Progenitor cell of endocrine pancreas (in vitro differentiated cells): ENCODE measurements around the gene IL17D. TPM values are rescaled to one million over a fixed set of nuclear protein-coding genes. Genes with fewer than 3 reads are reported as not detected.

Experiments used
- DNase-seq: peaks from one replicate; pipeline ENCODE4 v3.0.0; 2021; ENCODE audit warnings: low spot score; ENCODE audit not compliant: unreplicated experiment
- H3K27ac Mint-ChIP-seq: 2 replicates; pipeline ENCODE4 v1.8.0; 2021; ENCODE audit warnings: mild to moderate bottlenecking, moderate library complexity, mixed read lengths
- H3K27me3 Mint-ChIP-seq: 2 replicates; pipeline ENCODE4 v1.8.0; 2021; ENCODE audit warnings: mixed read lengths
- H3K36me3 Mint-ChIP-seq: 2 replicates; pipeline ENCODE4 v1.8.0; 2022; ENCODE audit warnings: mixed read lengths; ENCODE audit not compliant: insufficient read depth
- H3K4me1 Mint-ChIP-seq: 2 replicates; pipeline ENCODE4 v1.8.0; 2021; ENCODE audit warnings: low read depth, mixed read lengths
- H3K4me3 Mint-ChIP-seq: 2 replicates; pipeline ENCODE4 v1.8.0; 2021; ENCODE audit warnings: low read depth, mild to moderate bottlenecking, moderate library complexity, mixed read lengths
- H3K9me3 Mint-ChIP-seq: 2 replicates; pipeline ENCODE4 v1.8.0; 2021; ENCODE audit warnings: low read depth, mixed read lengths
- CTCF ChIP-seq: fragments of 200-600 bp; sonication (generic); IDR thresholded peaks from one replicate; pipeline ENCODE4 v1.5.0; 2021; ENCODE audit warnings: antibody characterized with exemption, mild to moderate bottlenecking; ENCODE audit not compliant: unreplicated experiment
- total RNA-seq: library from RNA; stranded (reverse); gene quantifications from 2 replicates; pipeline ENCODE4 v1.2.1, GENCODE V29; 2021

Gene IL17D
- total RNA-seq, 1 donor from 2014 or later, result 6.4 TPM

- Mint-ChIP-seq H3K27ac (peak overlapping the region; percentile 76), H3K4me3 (no peak overlapping the region), H3K4me1 (peaks cover 11% of the 10 kb centered on the region), H3K36me3 (peaks cover 36% of the 10 kb centered on the region), H3K27me3 (no peaks in the 10 kb centered on the region), H3K9me3 (peaks cover 29% of the 10 kb centered on the region)
- no peak for DNase-seq
- no peak for TF ChIP-seq CTCF
These were observed 66.3 kb downstream of the IL17D start for GRCh38 chr13:20769834-20770233.

Other genes starting within 250 kb of the IL17D start
- gene CRYL1, start 177.8 kb upstream of the IL17D start, total RNA-seq, result 10.9 and 11.7 TPM in 2 replicates
- 29.4 and 30.2 TPM in 2 replicates for gene IFT88, start 136.5 kb upstream of the IL17D start, total RNA-seq
- gene EEF1AKMT1, start 70.3 kb downstream of the IL17D start, total RNA-seq, result 10.7 and 12.9 TPM in 2 replicates
- gene XPO4, start 199.0 kb downstream of the IL17D start, total RNA-seq, result 22.8 and 23.7 TPM in 2 replicates